ENCODE data around the gene S1PR4.
"Not testable (repeated sequence)": the region's sequence is repeated elsewhere in the genome, so short reads cannot be mapped to it uniquely, and the experiment has no call there.

S1PR4 gene

GRCh38 chr19:3194106-3195087 lies 15.8 kb downstream of the S1PR4 start:
- no peak for DNase-seq (ENCODE audit: low read depth)

DNA sequence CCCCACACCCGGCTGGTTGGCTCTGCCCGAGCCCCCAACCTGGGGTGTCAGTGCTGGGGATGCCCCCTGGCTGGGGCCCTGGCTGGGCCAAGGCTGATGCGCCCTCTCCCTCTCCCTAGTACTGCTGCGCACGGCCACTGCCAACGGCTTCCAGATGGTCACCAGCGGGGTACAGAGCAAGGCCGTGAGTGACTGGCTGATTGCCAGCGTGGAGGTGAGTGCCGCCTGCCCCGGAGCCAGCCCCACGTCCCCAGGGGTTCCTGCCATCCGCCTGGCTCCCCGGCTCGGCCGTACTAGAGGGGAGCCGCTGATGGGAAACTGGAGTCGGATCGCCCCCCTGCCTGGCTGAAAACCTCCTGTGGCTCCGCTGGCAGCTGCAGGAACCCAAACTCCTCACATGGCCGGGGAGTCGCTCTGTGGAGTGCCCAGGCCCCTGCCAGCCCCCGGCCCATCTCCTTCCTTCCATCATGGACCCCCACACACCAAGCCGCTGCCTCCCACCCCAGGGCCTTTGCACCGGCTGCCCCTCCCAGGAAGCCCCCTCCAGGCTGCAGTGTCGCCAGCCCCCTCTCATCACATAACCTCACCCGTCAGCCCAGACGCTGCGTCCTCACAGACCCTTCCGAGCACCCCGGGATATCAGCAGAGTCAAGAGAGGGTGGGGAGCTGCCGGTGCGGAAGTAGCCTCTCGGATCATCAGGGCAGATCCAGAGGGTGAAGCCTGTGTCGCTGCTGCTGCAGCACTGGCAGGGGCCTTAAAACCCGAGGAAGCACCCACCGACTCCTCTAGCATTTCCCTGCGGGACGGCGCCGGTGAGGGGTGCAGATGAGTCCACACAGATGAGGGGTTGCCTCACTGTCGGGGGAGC lies 17.7 kb downstream of the S1PR4 start:
- DNase-seq (ENCODE audit: low read depth): no peak

DNA sequence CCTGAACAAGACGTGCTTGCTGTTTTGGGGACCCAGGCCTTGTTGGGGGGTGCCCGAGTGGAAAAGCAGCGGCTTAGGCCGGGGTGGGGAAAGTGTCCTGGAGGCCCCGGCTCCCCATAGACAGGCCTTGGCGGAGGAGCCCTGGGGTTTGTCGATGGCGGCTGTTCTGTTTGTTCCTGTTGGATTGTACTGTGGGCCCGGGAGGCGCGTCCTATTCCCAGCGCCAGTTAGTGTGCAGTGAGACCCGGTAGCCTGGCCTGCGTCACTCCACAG lies 18.3 kb downstream of the S1PR4 start:
- no peak for DNase-seq (ENCODE audit: low read depth)

- no peak for DNase-seq (ENCODE audit: low read depth)
These were observed 20.5 kb downstream of the S1PR4 start for GRCh38 chr19:3198901-3199700.

DNA sequence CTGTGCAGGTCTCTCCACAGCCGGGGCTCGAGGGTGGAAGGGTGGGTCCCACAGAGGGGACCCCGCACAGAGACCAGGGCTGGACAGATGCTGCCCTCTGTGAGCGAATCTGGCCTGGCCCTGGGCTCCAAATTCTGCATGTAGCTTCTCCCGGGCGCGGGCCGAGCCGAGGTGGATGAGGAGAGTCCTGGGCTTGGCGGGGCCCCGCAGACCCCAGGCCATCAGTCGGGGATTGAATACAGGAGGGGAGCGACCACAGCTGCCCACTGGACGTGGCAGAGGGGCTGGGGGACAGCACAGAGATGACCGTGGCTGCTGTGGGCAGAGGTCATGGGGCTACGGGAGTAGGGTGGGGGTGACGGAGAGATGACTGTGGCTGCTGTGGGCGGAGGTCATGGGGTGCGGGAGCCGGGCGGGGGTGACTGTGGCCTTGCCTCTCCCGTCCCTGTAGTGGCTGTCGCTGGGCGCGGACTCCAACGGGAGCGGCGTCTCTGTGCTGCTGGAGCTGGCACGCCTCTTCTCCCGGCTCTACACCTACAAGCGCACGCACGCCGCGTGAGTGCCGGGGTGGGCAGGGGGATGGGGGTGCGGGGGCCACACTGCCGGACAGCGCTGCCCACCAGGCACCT lies 22.6 kb downstream of the S1PR4 start:
- DNase-seq (ENCODE audit: low read depth): no peak

GRCh38 chr19:3201911-3202310 lies 23.3 kb downstream of the S1PR4 start:
- DNase-seq (ENCODE audit: low read depth): no peak

DNA sequence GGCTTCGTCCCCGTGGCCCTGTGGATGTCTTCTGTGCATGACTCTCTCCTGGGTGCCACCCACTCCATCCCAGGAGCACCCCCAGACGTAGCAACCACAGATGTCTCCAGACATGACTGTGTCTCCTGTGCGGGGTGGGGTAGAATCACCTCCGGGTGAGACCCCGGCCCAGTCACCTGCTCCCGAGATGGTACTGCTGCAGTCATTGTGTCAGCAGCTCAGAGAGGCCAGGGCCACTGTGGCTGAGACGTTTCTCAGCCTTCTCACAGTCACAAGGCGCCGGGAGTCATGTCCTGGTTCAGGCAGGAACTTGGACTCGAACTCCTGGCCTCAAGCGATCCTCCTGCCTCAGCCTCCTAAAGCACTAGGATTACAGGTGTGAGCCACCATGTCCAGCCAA lies 23.8 kb downstream of the S1PR4 start:
- no peak for DNase-seq (ENCODE audit: low read depth)

GRCh38 chr19:3202895-3203294 lies 24.3 kb downstream of the S1PR4 start:
- not testable (repeated sequence) for DNase-seq (ENCODE audit: low read depth)

GRCh38 chr19:3203805-3204645 lies 25.5 kb downstream of the S1PR4 start:
- no peak for DNase-seq (ENCODE audit: low read depth)

DNA sequence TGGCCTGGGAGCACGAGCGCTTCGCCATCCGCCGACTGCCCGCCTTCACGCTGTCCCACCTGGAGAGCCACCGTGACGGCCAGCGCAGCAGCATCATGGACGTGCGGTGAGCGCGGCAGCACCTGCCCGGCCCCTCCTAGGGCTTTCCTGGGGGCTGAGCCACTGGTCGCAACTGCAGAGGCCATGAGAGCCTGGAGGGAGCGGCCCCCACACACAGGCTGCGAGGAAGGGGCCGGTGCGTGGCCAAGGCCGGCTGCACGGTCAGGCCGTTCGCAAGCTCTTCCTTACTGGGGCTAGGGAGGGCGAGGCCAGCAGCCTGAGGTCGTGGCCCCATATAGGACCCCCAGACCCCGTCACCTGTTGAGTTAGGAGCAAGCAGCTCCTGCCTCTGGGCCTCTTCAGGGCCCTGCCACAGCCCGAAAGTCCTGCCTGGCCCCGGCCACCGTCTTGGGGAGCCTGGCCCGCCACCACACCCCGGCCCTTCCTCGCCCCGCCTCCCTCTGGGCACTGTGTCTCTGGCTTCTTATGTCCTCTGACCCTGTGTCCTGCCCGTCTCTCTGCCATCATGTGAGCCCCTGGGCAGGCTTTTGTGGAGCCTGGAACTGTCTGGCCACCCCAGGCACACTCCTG lies 26.2 kb downstream of the S1PR4 start:
- DNase-seq (ENCODE audit: low read depth): no peak

DNA sequence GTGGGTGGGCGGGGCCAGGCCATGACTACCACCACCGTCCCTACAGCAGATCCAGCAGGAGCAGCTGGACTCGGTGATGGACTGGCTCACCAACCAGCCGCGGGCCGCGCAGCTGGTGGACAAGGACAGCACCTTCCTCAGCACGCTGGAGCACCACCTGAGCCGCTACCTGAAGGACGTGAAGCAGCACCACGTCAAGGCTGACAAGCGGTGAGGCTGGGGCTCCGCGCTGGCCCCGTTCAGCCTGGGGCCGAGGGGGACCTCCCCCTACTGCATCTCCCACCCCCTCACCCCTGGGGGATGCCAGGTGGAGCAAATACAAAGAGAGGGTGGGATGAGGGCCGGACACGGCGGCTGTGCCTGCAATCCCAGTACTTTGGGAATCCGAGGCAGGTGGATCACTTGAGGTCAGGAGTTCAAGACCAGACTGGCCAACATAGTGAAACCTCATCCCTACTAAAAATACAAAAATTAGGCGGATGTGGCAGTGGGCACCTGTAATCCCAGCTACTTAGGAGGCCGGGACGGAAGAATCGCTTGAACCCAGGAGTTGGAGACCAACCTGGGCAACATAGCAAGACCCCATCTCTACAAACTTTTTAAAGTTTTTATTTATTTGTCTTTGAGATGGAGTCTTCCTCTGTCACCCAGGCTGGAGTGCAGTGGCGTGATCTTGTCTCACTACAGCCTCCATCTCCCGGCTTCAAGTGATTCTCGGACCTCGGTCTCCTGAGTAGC lies 27.8 kb downstream of the S1PR4 start:
- no peak for DNase-seq (ENCODE audit: low read depth)

DNA sequence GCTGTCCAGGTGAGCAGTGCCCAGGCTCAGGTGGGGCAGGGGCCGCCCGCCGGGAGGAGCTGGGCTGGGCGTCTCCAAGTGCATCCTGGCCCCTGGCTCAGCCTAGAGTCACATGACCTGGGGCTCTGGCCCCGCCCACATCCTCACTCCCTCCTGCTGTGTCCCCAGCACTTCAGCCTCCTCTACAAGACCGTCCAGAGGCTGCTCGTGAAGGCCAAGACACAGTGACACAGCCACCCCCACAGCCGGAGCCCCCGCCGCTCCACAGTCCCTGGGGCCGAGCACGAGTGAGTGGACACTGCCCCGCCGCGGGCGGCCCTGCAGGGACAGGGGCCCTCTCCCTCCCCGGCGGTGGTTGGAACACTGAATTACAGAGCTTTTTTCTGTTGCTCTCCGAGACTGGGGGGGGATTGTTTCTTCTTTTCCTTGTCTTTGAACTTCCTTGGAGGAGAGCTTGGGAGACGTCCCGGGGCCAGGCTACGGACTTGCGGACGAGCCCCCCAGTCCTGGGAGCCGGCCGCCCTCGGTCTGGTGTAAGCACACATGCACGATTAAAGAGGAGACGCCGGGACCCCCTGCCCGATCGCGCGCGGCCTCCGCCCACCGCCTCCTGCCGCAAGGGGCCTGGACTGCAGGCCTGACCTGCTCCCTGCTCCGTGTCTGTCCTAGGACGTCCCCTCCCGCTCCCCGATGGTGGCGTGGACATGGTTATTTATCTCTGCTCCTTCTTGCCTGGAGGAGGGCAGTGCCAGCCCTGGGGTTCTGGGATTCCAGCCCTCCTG lies 29.1 kb downstream of the S1PR4 start:
- no peak for DNase-seq (ENCODE audit: low read depth)

DNA sequence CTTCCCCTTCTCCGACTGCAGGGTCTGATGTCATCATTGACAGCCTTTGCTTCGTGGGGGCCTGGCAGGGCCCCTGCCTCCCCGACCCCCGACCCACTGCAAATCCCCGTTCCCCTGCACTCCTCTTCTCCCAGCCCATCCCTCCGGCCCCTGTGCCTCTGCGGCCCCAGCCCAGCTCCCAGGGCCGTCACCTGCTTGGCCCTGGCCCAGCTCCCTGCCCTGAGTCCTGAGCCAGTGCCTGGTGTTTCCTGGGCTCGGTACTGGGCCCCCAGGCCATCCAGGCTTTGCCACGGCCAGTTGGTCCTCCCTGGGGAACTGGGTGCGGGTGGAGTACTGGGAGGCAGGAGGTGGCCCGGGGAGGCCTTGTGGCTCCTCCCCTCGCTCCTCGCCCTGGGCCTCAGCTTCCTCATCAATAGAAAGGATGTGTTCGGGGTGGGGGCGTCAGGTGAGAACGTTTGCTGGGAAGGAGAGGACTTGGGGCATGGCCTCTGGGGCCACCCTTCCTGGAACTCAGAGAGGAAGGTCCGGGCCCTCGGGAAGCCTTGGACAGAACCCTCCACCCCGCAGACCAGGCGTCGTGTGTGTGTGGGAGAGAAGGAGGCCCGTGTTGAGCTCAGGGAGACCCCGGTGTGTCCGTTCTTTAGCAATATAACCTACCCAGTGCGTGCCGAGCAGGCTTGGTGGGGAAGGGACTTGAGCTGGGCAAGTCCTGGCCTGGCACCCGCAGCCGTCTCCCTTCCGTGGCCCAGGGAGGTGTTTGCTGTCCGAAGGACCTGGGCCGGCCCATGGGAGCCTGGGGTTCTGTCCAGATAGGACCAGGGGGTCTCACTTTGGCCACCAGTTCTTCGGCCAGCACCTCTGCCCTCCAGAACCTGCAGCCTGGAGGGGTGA lies 30.0 kb downstream of the S1PR4 start:
- no peak for DNase-seq (ENCODE audit: low read depth)

- peak; percentile 43 for DNase-seq (ENCODE audit: low read depth)
These were observed 31.9 kb downstream of the S1PR4 start for GRCh38 chr19:3210347-3211017.

- no peak for DNase-seq (ENCODE audit: low read depth)
These were observed 32.6 kb downstream of the S1PR4 start for GRCh38 chr19:3211191-3211590.

- DNase-seq (ENCODE audit: low read depth): no peak
These were observed 34.6 kb downstream of the S1PR4 start for GRCh38 chr19:3213159-3213558.

DNA sequence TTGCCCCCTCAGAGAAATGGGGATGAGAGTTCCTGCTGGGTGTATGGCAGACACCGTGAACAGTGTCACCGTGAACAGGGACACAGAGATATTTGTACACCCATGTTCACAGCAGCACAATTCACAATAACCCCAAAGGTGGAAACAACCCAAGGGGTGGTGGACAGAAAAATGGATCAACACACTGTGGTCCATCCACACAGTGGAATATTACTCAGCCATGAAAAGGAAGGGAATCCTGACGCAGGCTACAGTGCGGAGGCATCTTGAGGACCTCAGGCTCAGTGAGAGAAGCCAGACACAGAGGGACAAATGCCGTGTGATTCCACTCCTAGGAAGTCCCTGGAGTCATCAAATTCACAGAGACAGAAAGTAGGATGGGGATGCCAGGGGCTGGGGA lies 38.3 kb downstream of the S1PR4 start:
- DNase-seq (ENCODE audit: low read depth): no peak

All from EH (cell line).